GM08714 (cell line): Measurements from ENCODE around the gene CTNNA2.
"Not testable (repeated sequence)": the region's sequence is repeated elsewhere in the genome, so short reads cannot be mapped to it uniquely, and the experiment has no call there.

Source experiments
- H3K4me3 ChIP-seq: fragments of 200-500 bp; sonication (Bioruptor generic); 2 replicates; pipeline ENCODE4 v1.5.1; 2014; ENCODE audit warnings: mild to moderate bottlenecking, low read length, inconsistent platforms
- ZNF274 ChIP-seq: IDR thresholded peaks from 2 replicates; pipeline ENCODE4 v1.6.1; 2012; ENCODE audit warnings: mild to moderate bottlenecking, low read depth, low read length

CTNNA2 gene

DNA sequence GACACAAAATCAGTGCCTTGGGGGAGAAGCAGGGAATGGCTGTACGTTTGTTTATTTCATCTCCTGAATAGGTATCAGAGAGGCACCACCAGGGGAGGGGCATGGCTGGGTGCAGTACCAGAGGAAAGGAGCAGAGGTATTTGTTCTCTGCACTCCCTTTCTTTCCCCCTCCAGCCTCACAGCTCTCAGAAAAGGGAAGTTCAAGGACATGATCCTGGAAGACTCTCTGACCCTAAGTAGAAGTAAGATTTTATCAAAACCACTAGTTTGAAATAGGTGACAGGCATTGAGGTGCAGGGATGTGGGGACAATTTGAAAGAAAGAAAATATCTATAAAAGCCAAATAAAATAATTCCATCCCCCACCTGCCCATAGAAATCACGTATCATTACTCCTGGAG lies 655.2 kb downstream of the CTNNA2 start:
- H3K4me3 ChIP-seq: no peak overlapping the region
- no peak for TF ChIP-seq ZNF274

DNA sequence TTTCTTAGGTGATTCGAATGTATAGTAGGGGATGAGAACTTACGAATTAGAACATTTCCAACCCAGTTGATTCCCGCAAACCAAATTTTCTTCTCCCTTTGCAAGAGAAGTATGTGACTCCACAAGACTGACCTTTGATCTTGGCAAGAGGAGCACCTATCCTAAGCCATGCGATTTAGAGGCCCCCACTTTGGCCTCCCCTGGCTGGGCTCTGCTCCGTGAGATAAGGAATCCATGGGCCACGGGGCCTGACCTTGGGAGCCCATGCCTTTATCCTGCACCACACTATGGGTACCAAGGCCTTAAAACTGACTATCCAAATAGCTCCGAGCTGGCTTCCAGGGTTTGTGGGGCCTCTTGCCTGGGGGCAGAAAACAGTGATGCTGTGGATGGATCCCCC lies 656.0 kb downstream of the CTNNA2 start:
- TF ChIP-seq ZNF274: no peak
- H3K4me3 ChIP-seq: no peak overlapping the region

- no peak for TF ChIP-seq ZNF274
- H3K4me3 ChIP-seq: no peak overlapping the region
Observed at GRCh38 chr2:80169811-80170594, 657.2 kb downstream of the CTNNA2 start.

GRCh38 chr2:80185091-80185490 lies 672.2 kb downstream of the CTNNA2 start:
- H3K4me3 ChIP-seq: no peak overlapping the region
- no peak for TF ChIP-seq ZNF274

DNA sequence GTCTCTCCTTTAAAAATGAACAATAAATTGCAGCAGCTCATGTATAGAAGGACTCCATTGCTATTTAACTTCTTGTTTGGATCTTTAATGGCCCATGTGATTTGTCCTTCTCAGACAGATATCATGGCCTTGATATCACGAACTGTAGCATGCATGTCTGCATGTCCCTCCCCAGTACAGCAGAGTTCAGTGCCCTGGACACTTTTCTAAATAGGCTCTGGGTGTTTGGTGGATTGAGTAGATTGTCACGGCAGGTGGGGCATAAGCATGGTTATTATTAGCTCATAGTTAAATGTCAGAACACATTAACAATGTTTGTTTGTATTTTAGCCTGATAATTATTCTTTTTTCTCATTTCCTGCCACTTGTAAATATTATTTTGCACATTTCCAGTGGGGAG lies 673.4 kb downstream of the CTNNA2 start:
- no peak for TF ChIP-seq ZNF274

DNA sequence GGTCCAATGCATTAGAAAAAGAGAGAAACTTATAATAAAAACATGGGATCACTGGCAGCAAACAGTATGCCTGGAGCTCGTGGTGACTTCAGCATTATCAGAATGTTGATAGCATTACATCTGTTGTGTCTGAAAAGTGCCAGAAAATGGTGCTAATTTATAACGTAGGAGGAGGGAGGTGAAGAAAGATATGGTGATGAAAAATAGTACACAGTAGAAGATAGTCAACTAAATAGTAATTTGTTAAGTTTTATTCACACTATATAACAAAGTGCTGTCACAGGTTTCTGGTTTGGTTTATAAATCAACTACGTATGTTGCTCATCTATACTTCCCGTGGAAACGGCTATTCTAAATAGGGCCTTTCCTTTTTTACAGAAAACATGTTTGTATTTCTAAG lies 674.3 kb downstream of the CTNNA2 start:
- no peak overlapping the region for H3K4me3 ChIP-seq
- TF ChIP-seq ZNF274: no peak

More for the DNA sequence above, 673.4 kb downstream of the CTNNA2 start:
- no peak overlapping the region for H3K4me3 ChIP-seq

GRCh38 chr2:80190166-80190565 lies 677.3 kb downstream of the CTNNA2 start:
- no peak for TF ChIP-seq ZNF274
- no peak overlapping the region for H3K4me3 ChIP-seq

DNA sequence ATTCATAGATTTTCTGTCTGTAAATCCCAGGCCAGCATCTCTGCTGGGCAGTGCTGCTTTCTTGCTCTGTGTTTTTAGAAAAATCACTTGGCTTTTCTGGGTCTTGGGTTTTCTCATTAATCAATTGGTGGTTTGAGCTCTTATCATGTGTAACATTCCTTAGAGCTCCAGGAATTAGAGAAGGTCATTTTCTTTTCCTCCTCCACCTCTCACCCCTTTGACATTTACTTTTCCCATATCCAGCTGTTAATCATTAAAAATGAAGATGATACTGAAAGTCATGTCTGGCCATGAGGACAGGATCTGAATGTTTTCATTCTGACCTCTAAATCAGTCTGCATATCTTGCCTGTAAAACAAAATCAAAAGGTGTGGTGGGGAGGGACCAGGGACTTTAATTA lies 680.7 kb downstream of the CTNNA2 start:
- H3K4me3 ChIP-seq: no peak overlapping the region
- no peak for TF ChIP-seq ZNF274

DNA sequence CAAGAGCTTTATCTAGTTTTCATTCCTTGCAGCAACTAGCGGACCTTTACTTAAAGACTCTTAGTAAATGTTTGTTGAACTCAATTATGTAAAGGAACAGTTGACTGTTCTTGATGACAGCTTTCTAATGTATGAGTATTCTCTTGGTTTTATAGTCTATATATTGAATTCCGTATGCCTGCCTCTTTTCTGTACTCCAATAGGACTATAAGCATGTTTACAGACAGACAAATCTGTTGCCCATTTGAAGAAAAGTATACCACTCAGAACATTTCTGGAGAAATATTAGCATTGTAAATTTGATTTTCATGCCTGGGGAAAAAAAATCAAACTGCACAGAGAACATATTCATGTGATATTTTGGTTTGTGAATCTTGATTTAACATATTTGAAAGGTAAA lies 682.2 kb downstream of the CTNNA2 start:
- H3K4me3 ChIP-seq: no peak overlapping the region
- TF ChIP-seq ZNF274: no peak

DNA sequence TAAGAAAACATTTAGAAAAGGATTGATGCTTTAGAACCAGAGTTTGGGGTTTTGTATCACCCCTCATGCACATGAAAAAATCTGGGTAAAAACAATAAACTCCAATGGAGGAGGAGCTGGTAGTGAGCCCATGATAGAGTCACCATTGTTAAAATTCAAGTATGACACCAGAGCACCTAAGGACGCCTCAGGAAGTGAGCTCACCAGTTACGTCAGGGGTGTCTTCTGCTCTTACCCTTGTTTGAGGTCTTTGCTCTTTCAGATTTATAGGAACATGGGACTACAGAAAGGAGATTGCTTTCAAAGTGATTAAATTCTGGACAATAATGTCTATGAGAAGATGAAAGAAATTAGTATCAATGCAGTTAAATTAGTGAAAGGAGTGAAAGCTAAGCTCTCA lies 685.2 kb downstream of the CTNNA2 start:
- no peak for TF ChIP-seq ZNF274
- H3K4me3 ChIP-seq: no peak overlapping the region

DNA sequence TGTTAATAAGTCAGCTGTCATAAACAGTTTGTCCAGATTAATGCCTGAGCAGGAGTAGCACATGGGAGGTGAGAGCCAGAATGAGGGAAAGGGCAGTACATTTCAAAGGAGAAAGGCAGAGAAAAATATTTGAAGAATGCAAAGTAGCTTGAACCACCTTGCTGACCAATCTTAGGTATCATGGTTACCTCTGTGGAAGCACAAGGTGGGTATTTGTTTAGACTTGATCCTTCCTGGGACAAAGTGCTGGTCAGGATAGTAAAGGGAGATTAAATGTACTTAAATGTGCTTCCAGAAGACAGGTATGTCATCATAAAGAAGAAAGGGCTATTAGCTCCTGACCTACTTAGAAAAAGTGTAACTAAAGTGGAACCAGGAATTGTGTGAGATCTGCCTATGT lies 686.7 kb downstream of the CTNNA2 start:
- TF ChIP-seq ZNF274: no peak
- H3K4me3 ChIP-seq: no peak overlapping the region

- not testable (repeated sequence) for H3K4me3 ChIP-seq
Observed at GRCh38 chr2:80203929-80204328, 691.1 kb downstream of the CTNNA2 start.

- no peak for TF ChIP-seq ZNF274
- no peak overlapping the region for H3K4me3 ChIP-seq
Observed at GRCh38 chr2:80205498-80205897, 692.6 kb downstream of the CTNNA2 start.

- no peak for TF ChIP-seq ZNF274
- no peak overlapping the region for H3K4me3 ChIP-seq
Observed at GRCh38 chr2:80209458-80209857, 696.6 kb downstream of the CTNNA2 start.

- no peak overlapping the region for H3K4me3 ChIP-seq
- no peak for TF ChIP-seq ZNF274
Observed at GRCh38 chr2:80217446-80217845, 704.6 kb downstream of the CTNNA2 start.

DNA sequence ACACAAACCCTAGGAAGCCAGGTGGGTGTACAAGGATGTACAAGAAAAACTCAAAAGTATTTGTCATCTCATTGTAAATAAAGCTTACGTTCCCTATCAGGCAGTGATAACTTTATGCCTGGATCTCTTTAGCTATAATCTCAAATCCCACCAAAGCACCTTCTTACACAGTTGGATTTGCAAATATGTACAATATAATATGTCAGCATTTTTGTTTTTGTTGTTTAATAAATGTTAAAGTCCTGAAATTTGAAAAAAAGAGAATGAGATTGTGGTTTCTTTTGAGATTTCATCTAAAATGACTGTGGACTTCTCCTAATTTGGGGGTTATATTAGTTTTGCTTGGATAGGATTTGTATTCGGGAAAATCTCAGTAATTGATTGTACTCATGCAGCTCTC lies 709.8 kb downstream of the CTNNA2 start:
- H3K4me3 ChIP-seq: no peak overlapping the region
- TF ChIP-seq ZNF274: no peak
